Immature natural killer cell (primary cell): ENCODE measurements around the gene CDCA5. TPM values are rescaled to one million over a fixed set of nuclear protein-coding genes. Genes with fewer than 3 reads are reported as not detected.
A peak's percentile ranks its signal among the peaks of the same experiment; 100 is the strongest.

Experiments used
- DNase-seq, 3 donors: peaks; one replicate each; pipeline ENCODE4 v3.0.0; 2022; ENCODE audit warnings: mixed read lengths in 1 of 3
- H3K27ac Mint-ChIP-seq, 6 donors: one replicate each; pipeline ENCODE4 v1.8.0; 2020; ENCODE audit warnings: mixed read lengths in 6 of 6, mild to moderate bottlenecking in 5 of 6, inconsistent platforms in 4 of 6, moderate library complexity in 3 of 6
- H3K27me3 Mint-ChIP-seq, 3 donors: one replicate each; pipeline ENCODE4 v1.8.0; 2020 to 2021; ENCODE audit warnings: low read depth in 3 of 3, mild to moderate bottlenecking in 3 of 3, mixed read lengths in 3 of 3, moderate library complexity in 3 of 3, inconsistent platforms in 1 of 3
- H3K36me3 Mint-ChIP-seq, 3 donors: one replicate each; pipeline ENCODE4 v1.8.0; 2020; ENCODE audit warnings: mixed read lengths in 3 of 3, inconsistent platforms in 2 of 3, mild to moderate bottlenecking in 2 of 3
- H3K4me1 Mint-ChIP-seq, 2 donors: one replicate each; pipeline ENCODE4 v1.8.0; 2020; ENCODE audit warnings: inconsistent platforms in 2 of 2, mild to moderate bottlenecking in 2 of 2, mixed read lengths in 2 of 2, moderate library complexity in 1 of 2
- H3K4me3 Mint-ChIP-seq, 5 donors: one replicate each; pipeline ENCODE4 v1.8.0; 2020; ENCODE audit warnings: mild to moderate bottlenecking in 5 of 5, mixed read lengths in 5 of 5, inconsistent platforms in 3 of 5, moderate library complexity in 3 of 5
- H3K9me3 Mint-ChIP-seq, 6 donors: one replicate each; pipeline ENCODE4 v1.8.0; 2020; ENCODE audit warnings: mild to moderate bottlenecking in 6 of 6, mixed read lengths in 6 of 6, inconsistent platforms in 4 of 6, moderate library complexity in 3 of 6
- polyA plus RNA-seq, 3 donors: library from polyadenylated mRNA; unstranded; fragments of 300-500 nt; fragmentation: Illumina TruSeq; gene quantifications; one replicate each; pipeline ENCODE4 v1.2.3, GENCODE V29; 2021

The CDCA5 gene, protein sequence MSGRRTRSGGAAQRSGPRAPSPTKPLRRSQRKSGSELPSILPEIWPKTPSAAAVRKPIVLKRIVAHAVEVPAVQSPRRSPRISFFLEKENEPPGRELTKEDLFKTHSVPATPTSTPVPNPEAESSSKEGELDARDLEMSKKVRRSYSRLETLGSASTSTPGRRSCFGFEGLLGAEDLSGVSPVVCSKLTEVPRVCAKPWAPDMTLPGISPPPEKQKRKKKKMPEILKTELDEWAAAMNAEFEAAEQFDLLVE
- 1 to 10 TPM; 1.8 to 2.9 (median 2.4) TPM for polyA plus RNA-seq

DNA sequence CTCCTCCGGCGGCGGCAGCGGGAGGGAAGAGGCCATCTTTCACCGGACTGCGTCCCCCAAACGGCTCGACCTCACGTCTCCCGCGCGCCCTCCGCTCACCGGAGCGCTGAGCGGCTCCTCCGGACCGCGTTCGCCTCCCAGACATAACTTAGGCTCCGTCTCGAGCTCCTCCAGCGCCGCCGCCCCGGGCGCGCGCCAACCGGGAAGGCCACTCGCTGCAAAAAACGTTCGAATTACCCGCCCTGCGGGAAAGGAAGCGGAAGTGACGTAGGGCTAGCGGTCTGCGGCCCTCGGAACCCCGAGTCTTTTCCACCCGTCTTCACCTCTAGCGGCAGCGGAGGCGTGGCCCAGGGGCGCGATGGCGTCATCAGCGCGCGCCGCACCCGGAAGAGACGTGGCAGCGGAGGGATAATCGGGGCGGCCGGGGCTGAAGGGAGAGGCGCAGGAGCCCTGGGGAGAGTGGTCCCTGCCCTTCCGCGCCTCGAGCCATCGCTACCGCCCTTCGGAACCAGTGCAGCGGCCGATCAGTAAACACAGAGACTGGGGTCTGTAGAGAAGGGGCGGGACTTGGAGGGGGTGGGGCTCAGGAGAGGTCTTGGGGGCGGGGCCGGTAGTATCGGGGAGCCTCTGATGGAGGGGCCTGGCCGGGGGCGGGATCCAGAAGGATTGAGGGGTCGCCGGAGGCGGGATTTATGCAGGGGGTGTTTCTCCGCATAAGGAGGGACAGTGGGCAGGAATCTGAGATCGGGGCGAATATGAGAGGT lies at the start of gene CDCA5, which contains the start of gene ZFPL1:
Gene CDCA5, minus strand, starts transcription at position 207 of the 764 bp plus-strand sequence. Its CDS starts 62 bp downstream, at position 145.
Gene ZFPL1, plus strand, starts transcription at position 389 of the 764 bp plus-strand sequence. CDS start 477 bp downstream, outside the sequence.
- H3K27me3 Mint-ChIP-seq = peaks cover 13 to 15% (median 13%) of the 10 kb centered on the region in 3 donors
- peaks cover 3 to 17% (median 10%) of the 10 kb centered on the region in 3 donors for H3K36me3 Mint-ChIP-seq
- H3K4me3 Mint-ChIP-seq = peak within 1 kb of the TSS; percentile 89 to 95 (median 93)
- peak; percentile 96 to 97 (median 97) for DNase-seq
- peak within 1 kb of the TSS; percentile 94 to 98 (median 97) for H3K27ac Mint-ChIP-seq
- peaks cover 28 to 34% of the 10 kb centered on the region in 2 donors for H3K4me1 Mint-ChIP-seq
- no peaks in the 10 kb centered on the region for H3K9me3 Mint-ChIP-seq

GRCh38 chr11:65132988-65133700 lies 49.3 kb upstream of the CDCA5 start:
- DNase-seq = peak in 2 of 3 donors; percentile 29 to 34
- Mint-ChIP-seq H3K36me3 (peaks cover 3 to 9% (median 4%) of the 10 kb centered on the region in 3 donors), H3K27ac (peak overlapping the region; percentile 99 to 100 (median 100)), H3K4me3 (peak overlapping the region; percentile 93 to 100 (median 98)), H3K9me3 (no peaks in the 10 kb centered on the region), H3K27me3 (peaks cover 13 to 15% (median 14%) of the 10 kb centered on the region in 3 donors), H3K4me1 (peaks cover 38 to 45% of the 10 kb centered on the region in 2 donors)

- peaks cover 3 to 9% (median 4%) of the 10 kb centered on the region in 3 donors for H3K36me3 Mint-ChIP-seq
- no peaks in the 10 kb centered on the region for H3K9me3 Mint-ChIP-seq
- H3K4me1 Mint-ChIP-seq = peaks cover 38 to 42% of the 10 kb centered on the region in 2 donors
- no peak for DNase-seq
- peaks cover 13 to 15% (median 14%) of the 10 kb centered on the region in 3 donors for H3K27me3 Mint-ChIP-seq
- peak overlapping the region; percentile 60 to 100 (median 100) for H3K27ac Mint-ChIP-seq
- peak overlapping the region; percentile 93 to 100 (median 98) for H3K4me3 Mint-ChIP-seq
Observed at GRCh38 chr11:65132238-65132987, 48.6 kb upstream of the CDCA5 start.

DNA sequence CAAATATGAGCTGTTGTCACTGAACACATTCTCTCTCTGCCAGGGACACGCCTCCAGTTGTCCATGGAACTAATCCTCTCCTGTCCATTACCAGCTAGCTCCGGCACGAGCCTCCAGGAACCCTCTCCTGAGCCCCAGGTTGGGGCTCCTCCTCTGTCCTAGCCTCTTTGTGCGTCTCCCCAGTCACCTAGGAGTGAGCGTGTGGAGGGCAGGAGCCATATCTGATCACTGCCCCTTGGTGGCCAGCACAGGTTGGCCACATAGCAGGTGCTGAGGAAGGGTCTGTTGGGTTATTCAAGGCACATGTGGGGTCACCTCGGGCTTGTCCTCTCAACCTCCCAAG lies 48.0 kb upstream of the CDCA5 start:
- Mint-ChIP-seq H3K36me3 (peaks cover 3 to 15% (median 4%) of the 10 kb centered on the region in 3 donors), H3K27me3 (peaks cover 13 to 15% (median 14%) of the 10 kb centered on the region in 3 donors), H3K4me1 (peaks cover 38 to 41% of the 10 kb centered on the region in 2 donors), H3K4me3 (peak overlapping the region in 2 of 5 donors; percentile 98 to 100), H3K27ac (peak overlapping the region in 2 of 6 donors; percentile 99 to 100), H3K9me3 (no peaks in the 10 kb centered on the region)
- DNase-seq = no peak

GRCh38 chr11:65131417-65131776 lies 47.6 kb upstream of the CDCA5 start:
- Mint-ChIP-seq H3K36me3 (peaks cover 3 to 18% (median 7%) of the 10 kb centered on the region in 3 donors), H3K9me3 (no peaks in the 10 kb centered on the region), H3K4me3 (no peak overlapping the region), H3K27ac (peak overlapping the region in 2 of 6 donors; percentile 37 to 54), H3K4me1 (peaks cover 34 to 39% of the 10 kb centered on the region in 2 donors), H3K27me3 (peaks cover 13 to 15% (median 14%) of the 10 kb centered on the region in 3 donors)
- no peak for DNase-seq

DNA sequence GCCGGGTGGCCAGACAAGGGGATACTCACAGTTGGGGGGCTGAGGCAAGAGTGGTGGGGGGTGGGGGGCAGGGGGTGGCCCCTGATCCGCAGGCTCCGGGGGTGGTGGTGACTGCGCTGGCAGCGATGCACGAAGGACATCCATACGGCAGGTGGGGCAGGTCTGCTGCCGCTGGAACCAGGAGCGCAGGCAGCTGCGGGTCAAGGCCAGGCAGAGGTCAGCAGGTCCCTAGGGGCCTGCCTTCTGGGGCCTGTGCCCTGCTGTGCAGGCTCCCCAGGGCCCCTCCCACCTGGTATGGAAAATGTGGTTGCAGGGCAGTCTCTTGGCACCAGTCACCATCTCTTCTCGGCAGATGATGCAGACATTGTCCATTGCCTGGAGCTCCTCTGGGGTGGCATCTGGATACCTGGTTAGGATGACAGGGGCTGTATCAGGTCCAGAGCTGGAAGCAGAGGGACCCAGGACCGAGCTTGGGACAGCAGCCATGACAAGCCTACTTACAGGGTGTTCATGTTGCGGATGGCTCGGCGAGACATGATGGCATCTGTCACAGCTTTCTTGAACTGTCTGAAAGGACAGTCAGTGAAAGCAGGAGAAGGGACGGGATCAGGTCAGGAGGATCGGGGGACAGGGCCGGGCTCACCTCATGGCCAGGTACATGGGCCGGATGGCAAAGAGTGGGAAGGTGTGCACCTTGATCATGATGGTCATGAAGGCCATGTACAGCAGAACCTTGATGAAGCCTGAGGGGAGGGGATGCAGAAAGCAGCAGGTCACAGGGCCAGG lies 47.0 kb upstream of the CDCA5 start:
- H3K27ac Mint-ChIP-seq = peak overlapping the region in 2 of 6 donors; percentile 37 to 54
- H3K9me3 Mint-ChIP-seq = no peaks in the 10 kb centered on the region
- H3K27me3 Mint-ChIP-seq = peaks cover 13 to 15% (median 14%) of the 10 kb centered on the region in 3 donors
- H3K4me1 Mint-ChIP-seq = peaks cover 28 to 33% of the 10 kb centered on the region in 2 donors
- H3K36me3 Mint-ChIP-seq = peaks cover 3 to 19% (median 7%) of the 10 kb centered on the region in 3 donors
- H3K4me3 Mint-ChIP-seq = no peak overlapping the region
- DNase-seq = no peak

DNA sequence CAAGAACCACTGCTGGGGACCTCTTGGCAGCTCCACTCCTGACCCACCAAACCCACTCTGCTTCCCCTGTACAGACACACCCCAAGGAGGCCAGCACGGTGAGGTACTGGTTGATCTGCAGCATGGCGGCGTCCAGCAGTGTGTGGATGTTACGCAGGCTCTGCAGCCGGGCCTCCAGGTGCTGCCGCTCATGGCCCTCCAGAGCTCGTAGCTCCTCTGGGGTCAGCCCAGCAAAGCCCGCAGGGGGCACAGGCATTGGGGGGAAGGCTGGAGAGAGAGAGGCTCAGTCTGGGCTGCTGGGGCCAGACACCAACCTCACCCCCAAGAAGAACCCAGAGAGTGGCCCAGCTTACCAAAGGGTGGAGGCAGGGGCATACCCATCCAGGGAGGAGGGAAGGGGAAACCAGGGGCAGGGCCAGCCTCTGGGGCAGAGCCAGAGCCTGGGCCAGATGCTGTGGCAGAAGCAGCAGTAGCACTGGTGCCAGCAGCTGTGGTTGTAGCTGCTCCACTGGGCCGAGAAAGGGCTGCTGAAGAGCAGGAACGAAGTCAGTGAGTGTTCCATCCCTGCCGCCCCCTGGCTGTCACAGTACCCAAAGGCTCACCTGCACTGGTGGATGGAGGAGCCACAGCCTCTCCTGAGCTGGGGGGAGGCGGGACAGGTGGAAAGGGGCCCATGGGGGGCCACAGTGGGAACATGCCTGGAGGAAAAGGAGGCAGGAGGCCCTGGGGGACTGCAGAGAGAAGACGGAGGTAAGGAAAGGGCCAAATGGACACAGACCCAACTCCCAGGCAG lies 46.0 kb upstream of the CDCA5 start:
- H3K27ac Mint-ChIP-seq = no peak overlapping the region
- H3K9me3 Mint-ChIP-seq = no peaks in the 10 kb centered on the region
- DNase-seq = no peak
- no peak overlapping the region for H3K4me3 Mint-ChIP-seq
- H3K27me3 Mint-ChIP-seq = peaks cover 10 to 14% (median 11%) of the 10 kb centered on the region in 3 donors
- H3K4me1 Mint-ChIP-seq = peaks cover 18 to 24% of the 10 kb centered on the region in 2 donors
- H3K36me3 Mint-ChIP-seq = peaks cover 3 to 19% (median 7%) of the 10 kb centered on the region in 3 donors

- no peak overlapping the region for H3K27ac Mint-ChIP-seq
- H3K27me3 Mint-ChIP-seq = peaks cover 2 to 5% (median 3%) of the 10 kb centered on the region in 3 donors
- H3K4me3 Mint-ChIP-seq = no peak overlapping the region
- peaks cover 18 to 20% of the 10 kb centered on the region in 2 donors for H3K4me1 Mint-ChIP-seq
- no peak for DNase-seq
- H3K36me3 Mint-ChIP-seq = peaks cover 3 to 19% (median 7%) of the 10 kb centered on the region in 3 donors
- H3K9me3 Mint-ChIP-seq = no peaks in the 10 kb centered on the region
Observed at GRCh38 chr11:65128182-65129145, 44.6 kb upstream of the CDCA5 start.

DNA sequence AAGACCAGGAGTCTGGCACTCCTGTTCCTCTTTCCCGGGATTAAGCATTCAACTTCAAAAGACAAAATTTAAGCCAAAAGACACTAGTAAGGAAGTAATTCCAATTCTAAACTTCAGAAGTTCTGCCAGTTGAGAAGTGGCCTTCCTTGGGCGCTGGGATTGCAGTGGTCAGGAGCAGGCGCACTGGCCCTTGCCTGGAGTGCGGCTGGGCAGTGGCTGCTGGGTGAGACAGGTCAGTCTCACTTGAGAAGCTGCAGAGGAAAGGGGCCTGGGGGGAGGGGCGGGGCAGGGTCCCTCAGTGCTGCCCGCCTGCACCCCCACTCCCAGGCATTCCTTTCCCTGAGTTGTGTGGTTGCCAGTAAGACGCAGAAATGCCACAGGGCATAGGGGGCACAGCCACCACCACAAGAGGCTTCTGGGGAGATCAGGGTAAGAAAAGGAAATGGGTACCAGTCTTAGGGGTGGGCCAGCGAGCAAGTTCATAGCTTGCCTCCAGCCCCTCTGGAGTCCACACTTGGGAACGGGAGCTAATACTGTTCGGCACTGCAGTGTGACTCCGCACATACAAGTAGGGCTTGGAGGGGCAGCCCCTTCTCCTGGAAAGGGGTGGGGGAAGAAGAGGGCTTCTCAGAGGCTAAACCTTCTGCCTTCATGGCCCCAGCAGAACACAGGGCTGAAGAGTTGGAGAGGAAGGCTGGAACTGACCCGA lies 43.8 kb upstream of the CDCA5 start:
- H3K9me3 Mint-ChIP-seq = no peaks in the 10 kb centered on the region
- peak overlapping the region in 1 of 6 donors; percentile 24 for H3K27ac Mint-ChIP-seq
- peaks cover 14 to 17% of the 10 kb centered on the region in 2 donors for H3K4me1 Mint-ChIP-seq
- H3K27me3 Mint-ChIP-seq = peaks cover 0 to 2% (median under 1%) of the 10 kb centered on the region in 3 donors
- peaks cover 3 to 19% (median 7%) of the 10 kb centered on the region in 3 donors for H3K36me3 Mint-ChIP-seq
- no peak overlapping the region for H3K4me3 Mint-ChIP-seq
- no peak for DNase-seq

- Mint-ChIP-seq H3K27ac (peak overlapping the region in 2 of 6 donors; percentile 40 to 50), H3K27me3 (peaks cover 4 to 7% (median 5%) of the 10 kb centered on the region in 3 donors), H3K36me3 (peaks cover 3 to 22% (median 7%) of the 10 kb centered on the region in 3 donors), H3K9me3 (no peaks in the 10 kb centered on the region), H3K4me1 (peaks cover 18 to 22% of the 10 kb centered on the region in 2 donors), H3K4me3 (no peak overlapping the region)
- DNase-seq = no peak
Observed at GRCh38 chr11:65126624-65127274, 42.9 kb upstream of the CDCA5 start.
